Epithelial cell of esophagus (primary cell): Measurements from ENCODE around the gene ERICH6.

Experiments
- DNase-seq: peaks from one replicate; pipeline ENCODE4 v3.0.0; 2010; ENCODE audit warnings: low read depth
- H3K4me3 ChIP-seq: 2 replicates; pipeline ENCODE4 v1.5.1; 2011; ENCODE audit warnings: mild to moderate bottlenecking, low read length, control low read depth
- CTCF ChIP-seq: IDR thresholded peaks from 2 replicates; pipeline ENCODE4 v1.5.1; 2011; ENCODE audit warnings: low read depth, mild to moderate bottlenecking, low read length, control low read depth, inconsistent platforms; ENCODE audit not compliant: insufficient read depth; ENCODE audit errors: missing control alignments

The ERICH6 gene

GRCh38 chr3:150741497-150742140 lies 37.9 kb upstream of the ERICH6 start:
- no peak for TF ChIP-seq CTCF
- no peak for DNase-seq
- no peak overlapping the region for H3K4me3 ChIP-seq

- DNase-seq: no peak
- no peak for TF ChIP-seq CTCF
Observed at GRCh38 chr3:150740733-150741496, 37.2 kb upstream of the ERICH6 start.

GRCh38 chr3:150739877-150740645 lies 36.3 kb upstream of the ERICH6 start:
- no peak for DNase-seq
- no peak for TF ChIP-seq CTCF
- H3K4me3 ChIP-seq: no peak overlapping the region

More at GRCh38 chr3:150740733-150741496, 37.2 kb upstream of the ERICH6 start:
- H3K4me3 ChIP-seq: no peak overlapping the region

GRCh38 chr3:150739200-150739863 lies 35.6 kb upstream of the ERICH6 start:
- TF ChIP-seq CTCF: no peak
- H3K4me3 ChIP-seq: no peak overlapping the region
- DNase-seq: no peak

- no peak overlapping the region for H3K4me3 ChIP-seq
- peak; percentile 61 for DNase-seq
- no peak for TF ChIP-seq CTCF
Observed at GRCh38 chr3:150738688-150739087, 35.0 kb upstream of the ERICH6 start.

- peak; percentile 88 for DNase-seq
- H3K4me3 ChIP-seq: no peak overlapping the region
- no peak for TF ChIP-seq CTCF
Observed at GRCh38 chr3:150737874-150738679, 34.4 kb upstream of the ERICH6 start.
